H1 (cell line): ENCODE results near the gene ADCK1. TPM values are rescaled to one million over a fixed set of nuclear protein-coding genes. Genes with fewer than 3 reads are reported as not detected.

Source experiments
- BCL11A ChIP-seq, 2 experiments: IDR thresholded peaks; one replicate each; pipeline ENCODE4 v1.6.1; 2011; ENCODE audit warnings: low read depth in 2 of 2, low read length in 2 of 2, mild to moderate bottlenecking in 2 of 2
- CEBPB ChIP-seq: IDR thresholded peaks from 2 replicates; pipeline ENCODE4 v1.6.1; 2012; ENCODE audit warnings: low read depth, low read length
- CREB1 ChIP-seq: IDR thresholded peaks from 2 replicates; pipeline ENCODE4 v1.6.1; 2012; ENCODE audit warnings: inconsistent platforms
- NRF1 ChIP-seq: IDR thresholded peaks from 2 replicates; pipeline ENCODE4 v1.6.1; 2011; ENCODE audit warnings: mild to moderate bottlenecking, low read depth, low read length, improper control_type of control experiment
- SIRT6 ChIP-seq: IDR thresholded peaks from one replicate; pipeline ENCODE4 v1.7.1; 2012; ENCODE audit warnings: low read length, inconsistent platforms
- polyA plus RNA-seq, 7 experiments: library from polyadenylated mRNA; depleted of rRNA in 3 of 7; stranded (reverse) in 5 of 7; unstranded in 2 of 7; fragments of >200 nt in 5 of 7; fragments of 200-250 nt in 2 of 7; gene quantifications; 1 replicate in 5 of 7; 2 replicates in 1 of 7; 4 replicates in 1 of 7; pipeline versions ENCODE4 v1.2.1 to v1.2.3, GENCODE V29; 2011 to 2013; ENCODE audit warnings: missing spikeins in 2 of 7, mixed read lengths in 2 of 7
- total RNA-seq: library from RNA; stranded (reverse); fragmentation: NEBNext Ultra II Directional; extraction: Animal tissue kit (Norgen Biotek cat#: 25700); gene quantifications from 2 replicates; pipeline ENCODE4 v1.2.1, GENCODE V29; 2021
- TF ChIP-seq, protein P1 (sequence below): fragments of 300-600 bp; sonication (generic); IDR thresholded peaks from 2 replicates; pipeline ENCODE4 v1.7.1; 2012; ENCODE audit warnings: low read length, moderate library complexity, mild to moderate bottlenecking, inconsistent platforms; ENCODE audit not compliant: insufficient replicate concordance
- TF ChIP-seq, protein P2 (sequence below): IDR thresholded peaks from 2 replicates; pipeline ENCODE4 v1.6.1; 2012; ENCODE audit warnings: inconsistent platforms

ADCK1 gene
- total and polyA plus RNA-seq, 2 of the 8 experiments (the other 6 are each of a cell fraction or from before 2014, with no cell fraction given), result 11.0 to 16.8 TPM

DNA sequence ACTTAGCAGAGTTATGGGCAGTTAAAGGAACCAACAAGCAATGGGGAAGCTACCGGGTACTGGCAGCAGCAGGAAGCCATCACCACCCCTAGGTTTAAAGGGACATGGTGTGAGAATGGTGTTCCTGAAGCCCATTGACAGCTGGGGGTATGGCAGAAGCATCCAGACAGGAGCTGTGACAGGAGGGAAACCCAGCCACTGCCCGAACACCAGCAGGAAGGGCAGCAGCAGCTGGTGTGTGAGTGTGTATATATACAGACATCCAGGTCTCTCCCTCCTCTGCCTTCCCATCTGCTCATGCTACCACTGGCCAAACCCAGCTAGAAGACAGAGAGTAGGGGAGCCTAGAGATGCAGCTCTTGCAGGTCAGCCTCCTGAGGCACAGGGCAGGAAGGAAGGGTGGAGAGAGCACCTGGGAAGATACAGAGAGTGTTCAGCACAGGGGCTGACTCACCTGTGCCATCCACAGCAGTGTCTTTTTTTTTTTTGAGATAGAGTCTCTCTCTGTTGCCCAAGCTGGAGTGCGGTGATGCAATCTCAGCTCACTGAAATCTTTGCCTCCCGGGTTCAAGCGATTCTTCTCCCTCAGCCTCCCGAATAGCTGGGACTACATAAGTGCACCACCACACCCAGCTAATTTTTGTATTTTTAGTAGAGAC is 9.2 kb upstream of the ADCK1 start (continued):
- TF ChIP-seq, protein P1, sequence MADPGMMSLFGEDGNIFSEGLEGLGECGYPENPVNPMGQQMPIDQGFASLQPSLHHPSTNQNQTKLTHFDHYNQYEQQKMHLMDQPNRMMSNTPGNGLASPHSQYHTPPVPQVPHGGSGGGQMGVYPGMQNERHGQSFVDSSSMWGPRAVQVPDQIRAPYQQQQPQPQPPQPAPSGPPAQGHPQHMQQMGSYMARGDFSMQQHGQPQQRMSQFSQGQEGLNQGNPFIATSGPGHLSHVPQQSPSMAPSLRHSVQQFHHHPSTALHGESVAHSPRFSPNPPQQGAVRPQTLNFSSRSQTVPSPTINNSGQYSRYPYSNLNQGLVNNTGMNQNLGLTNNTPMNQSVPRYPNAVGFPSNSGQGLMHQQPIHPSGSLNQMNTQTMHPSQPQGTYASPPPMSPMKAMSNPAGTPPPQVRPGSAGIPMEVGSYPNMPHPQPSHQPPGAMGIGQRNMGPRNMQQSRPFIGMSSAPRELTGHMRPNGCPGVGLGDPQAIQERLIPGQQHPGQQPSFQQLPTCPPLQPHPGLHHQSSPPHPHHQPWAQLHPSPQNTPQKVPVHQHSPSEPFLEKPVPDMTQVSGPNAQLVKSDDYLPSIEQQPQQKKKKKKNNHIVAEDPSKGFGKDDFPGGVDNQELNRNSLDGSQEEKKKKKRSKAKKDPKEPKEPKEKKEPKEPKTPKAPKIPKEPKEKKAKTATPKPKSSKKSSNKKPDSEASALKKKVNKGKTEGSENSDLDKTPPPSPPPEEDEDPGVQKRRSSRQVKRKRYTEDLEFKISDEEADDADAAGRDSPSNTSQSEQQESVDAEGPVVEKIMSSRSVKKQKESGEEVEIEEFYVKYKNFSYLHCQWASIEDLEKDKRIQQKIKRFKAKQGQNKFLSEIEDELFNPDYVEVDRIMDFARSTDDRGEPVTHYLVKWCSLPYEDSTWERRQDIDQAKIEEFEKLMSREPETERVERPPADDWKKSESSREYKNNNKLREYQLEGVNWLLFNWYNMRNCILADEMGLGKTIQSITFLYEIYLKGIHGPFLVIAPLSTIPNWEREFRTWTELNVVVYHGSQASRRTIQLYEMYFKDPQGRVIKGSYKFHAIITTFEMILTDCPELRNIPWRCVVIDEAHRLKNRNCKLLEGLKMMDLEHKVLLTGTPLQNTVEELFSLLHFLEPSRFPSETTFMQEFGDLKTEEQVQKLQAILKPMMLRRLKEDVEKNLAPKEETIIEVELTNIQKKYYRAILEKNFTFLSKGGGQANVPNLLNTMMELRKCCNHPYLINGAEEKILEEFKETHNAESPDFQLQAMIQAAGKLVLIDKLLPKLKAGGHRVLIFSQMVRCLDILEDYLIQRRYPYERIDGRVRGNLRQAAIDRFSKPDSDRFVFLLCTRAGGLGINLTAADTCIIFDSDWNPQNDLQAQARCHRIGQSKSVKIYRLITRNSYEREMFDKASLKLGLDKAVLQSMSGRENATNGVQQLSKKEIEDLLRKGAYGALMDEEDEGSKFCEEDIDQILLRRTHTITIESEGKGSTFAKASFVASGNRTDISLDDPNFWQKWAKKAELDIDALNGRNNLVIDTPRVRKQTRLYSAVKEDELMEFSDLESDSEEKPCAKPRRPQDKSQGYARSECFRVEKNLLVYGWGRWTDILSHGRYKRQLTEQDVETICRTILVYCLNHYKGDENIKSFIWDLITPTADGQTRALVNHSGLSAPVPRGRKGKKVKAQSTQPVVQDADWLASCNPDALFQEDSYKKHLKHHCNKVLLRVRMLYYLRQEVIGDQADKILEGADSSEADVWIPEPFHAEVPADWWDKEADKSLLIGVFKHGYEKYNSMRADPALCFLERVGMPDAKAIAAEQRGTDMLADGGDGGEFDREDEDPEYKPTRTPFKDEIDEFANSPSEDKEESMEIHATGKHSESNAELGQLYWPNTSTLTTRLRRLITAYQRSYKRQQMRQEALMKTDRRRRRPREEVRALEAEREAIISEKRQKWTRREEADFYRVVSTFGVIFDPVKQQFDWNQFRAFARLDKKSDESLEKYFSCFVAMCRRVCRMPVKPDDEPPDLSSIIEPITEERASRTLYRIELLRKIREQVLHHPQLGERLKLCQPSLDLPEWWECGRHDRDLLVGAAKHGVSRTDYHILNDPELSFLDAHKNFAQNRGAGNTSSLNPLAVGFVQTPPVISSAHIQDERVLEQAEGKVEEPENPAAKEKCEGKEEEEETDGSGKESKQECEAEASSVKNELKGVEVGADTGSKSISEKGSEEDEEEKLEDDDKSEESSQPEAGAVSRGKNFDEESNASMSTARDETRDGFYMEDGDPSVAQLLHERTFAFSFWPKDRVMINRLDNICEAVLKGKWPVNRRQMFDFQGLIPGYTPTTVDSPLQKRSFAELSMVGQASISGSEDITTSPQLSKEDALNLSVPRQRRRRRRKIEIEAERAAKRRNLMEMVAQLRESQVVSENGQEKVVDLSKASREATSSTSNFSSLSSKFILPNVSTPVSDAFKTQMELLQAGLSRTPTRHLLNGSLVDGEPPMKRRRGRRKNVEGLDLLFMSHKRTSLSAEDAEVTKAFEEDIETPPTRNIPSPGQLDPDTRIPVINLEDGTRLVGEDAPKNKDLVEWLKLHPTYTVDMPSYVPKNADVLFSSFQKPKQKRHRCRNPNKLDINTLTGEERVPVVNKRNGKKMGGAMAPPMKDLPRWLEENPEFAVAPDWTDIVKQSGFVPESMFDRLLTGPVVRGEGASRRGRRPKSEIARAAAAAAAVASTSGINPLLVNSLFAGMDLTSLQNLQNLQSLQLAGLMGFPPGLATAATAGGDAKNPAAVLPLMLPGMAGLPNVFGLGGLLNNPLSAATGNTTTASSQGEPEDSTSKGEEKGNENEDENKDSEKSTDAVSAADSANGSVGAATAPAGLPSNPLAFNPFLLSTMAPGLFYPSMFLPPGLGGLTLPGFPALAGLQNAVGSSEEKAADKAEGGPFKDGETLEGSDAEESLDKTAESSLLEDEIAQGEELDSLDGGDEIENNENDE, result no peak
- TF ChIP-seq NRF1 (no peak), SIRT6 (no peak), CEBPB (no peak), CREB1 (no peak), BCL11A (IDR thresholded peaks at IDR 0.05; ENCODE audit: low read depth in 2 of 2, low read length in 2 of 2) (no peak)
- TF ChIP-seq, protein P2, sequence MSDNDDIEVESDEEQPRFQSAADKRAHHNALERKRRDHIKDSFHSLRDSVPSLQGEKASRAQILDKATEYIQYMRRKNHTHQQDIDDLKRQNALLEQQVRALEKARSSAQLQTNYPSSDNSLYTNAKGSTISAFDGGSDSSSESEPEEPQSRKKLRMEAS, result no peak
- TF ChIP-seq, all 59 proteins: peak for 0
